GM12865 (cell line): Measurements from ENCODE around the gene GALNT2.

ENCODE experiments used
- DNase-seq: peaks from one replicate; pipeline ENCODE4 v3.0.0; 2010; ENCODE audit warnings: low read depth
- H3K4me3 ChIP-seq: 2 replicates; pipeline ENCODE4 v1.5.1; 2011; ENCODE audit warnings: mild to moderate bottlenecking, low read depth, low read length, control low read depth
- CTCF ChIP-seq: IDR thresholded peaks from 2 replicates; pipeline ENCODE4 v1.5.1; 2011; ENCODE audit warnings: low read length, control low read depth, low read depth, inconsistent platforms; ENCODE audit not compliant: insufficient read depth; ENCODE audit errors: missing control alignments

Gene GALNT2

GRCh38 chr1:230189341-230189740, 122.3 kb downstream of the GALNT2 start:
- no peak for DNase-seq
- H3K4me3 ChIP-seq, result no peak overlapping the region
- TF ChIP-seq CTCF, result no peak

GRCh38 chr1:230189824-230190223, 122.8 kb downstream of the GALNT2 start:
- no peak for DNase-seq
- TF ChIP-seq CTCF, result no peak
- no peak overlapping the region for H3K4me3 ChIP-seq

- H3K4me3 ChIP-seq, result no peak overlapping the region
- DNase-seq, result no peak
- TF ChIP-seq CTCF, result no peak
Measured at GRCh38 chr1:230191079-230191804, 124.2 kb downstream of the GALNT2 start.

- no peak for TF ChIP-seq CTCF
- H3K4me3 ChIP-seq, result no peak overlapping the region
- DNase-seq, result no peak
Measured at GRCh38 chr1:230191855-230192254, 124.8 kb downstream of the GALNT2 start.

- no peak for TF ChIP-seq CTCF
- DNase-seq, result no peak
Measured at GRCh38 chr1:230194525-230194924, 127.5 kb downstream of the GALNT2 start.

GRCh38 chr1:230195199-230195598, 128.2 kb downstream of the GALNT2 start:
- TF ChIP-seq CTCF, result no peak
- H3K4me3 ChIP-seq, result no peak overlapping the region
- no peak for DNase-seq

More at GRCh38 chr1:230194525-230194924, 127.5 kb downstream of the GALNT2 start:
- H3K4me3 ChIP-seq, result no peak overlapping the region

GRCh38 chr1:230196077-230196476, 129.0 kb downstream of the GALNT2 start:
- H3K4me3 ChIP-seq, result no peak overlapping the region
- no peak for DNase-seq
- TF ChIP-seq CTCF, result no peak
